Left hindlimb (tissue), 1 donor: ENCODE data around the gene MUC5AC.

Experiments
- DNase-seq: peaks from one replicate; pipeline ENCODE4 v3.0.0-alpha.2; 2018

Gene MUC5AC

DNA sequence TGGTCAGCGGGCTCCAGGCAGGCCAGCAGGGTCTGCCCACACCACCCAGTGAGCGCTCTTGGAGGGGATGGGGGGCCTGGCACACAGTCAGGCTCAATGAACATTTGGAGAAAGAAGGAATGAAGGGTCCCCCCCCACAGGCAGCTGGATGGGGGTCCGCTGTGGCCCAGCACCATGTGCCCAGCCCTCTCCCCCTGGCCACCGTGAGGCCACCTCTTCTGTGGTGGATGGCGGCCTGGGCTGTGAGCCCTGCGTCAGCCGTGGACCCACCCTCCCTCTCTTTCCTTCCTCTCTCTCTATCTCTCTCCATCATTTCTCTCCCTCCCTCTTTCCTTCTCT, 35.1 kb upstream of the MUC5AC start:
- DNase-seq: no peak

DNA sequence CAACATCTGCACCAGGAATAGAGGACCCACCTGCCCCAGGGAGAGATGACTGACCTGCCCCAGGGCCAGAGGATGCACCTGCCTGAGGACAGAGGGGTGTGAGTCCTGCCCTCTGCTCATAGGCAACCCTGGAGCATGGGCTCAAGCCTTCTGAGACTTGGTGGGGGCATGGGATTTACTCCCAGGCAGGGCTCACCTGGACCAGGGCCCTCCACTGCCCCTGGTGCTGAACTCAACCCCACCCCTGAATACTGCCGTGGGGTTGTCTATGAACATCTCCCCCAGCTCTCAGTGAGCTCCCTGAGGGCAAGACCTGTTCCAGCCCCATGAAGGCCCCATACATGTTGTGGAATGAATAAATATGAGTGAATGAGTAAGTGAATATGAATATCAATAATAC, 33.8 kb upstream of the MUC5AC start:
- DNase-seq: no peak

DNA sequence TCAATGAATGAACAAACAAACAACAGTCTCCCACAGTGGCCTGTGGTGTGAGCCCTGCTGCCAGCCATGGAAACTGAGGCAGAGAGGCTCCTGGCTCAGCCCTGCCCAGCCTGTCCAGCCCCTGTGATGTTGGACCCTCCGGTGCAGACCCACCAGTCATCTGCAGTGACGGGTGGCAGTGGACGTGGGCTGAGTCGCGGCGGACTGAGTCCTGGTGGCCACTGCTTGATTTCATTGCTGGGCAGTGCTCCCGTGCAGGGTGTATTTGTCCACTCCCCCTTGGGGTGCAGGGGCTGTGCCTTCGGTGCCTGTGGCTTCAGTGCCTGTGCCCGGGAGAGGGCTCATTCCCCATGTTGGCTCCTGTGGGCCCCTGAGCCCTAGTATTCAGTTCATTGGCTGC, 31.9 kb upstream of the MUC5AC start:
- DNase-seq: no peak

GRCh38 chr11:1126491-1126926, 31.2 kb upstream of the MUC5AC start:
- DNase-seq: no peak

GRCh38 chr11:1126935-1127663, 30.7 kb upstream of the MUC5AC start:
- no peak for DNase-seq

GRCh38 chr11:1127664-1128162, 30.0 kb upstream of the MUC5AC start:
- no peak for DNase-seq

DNA sequence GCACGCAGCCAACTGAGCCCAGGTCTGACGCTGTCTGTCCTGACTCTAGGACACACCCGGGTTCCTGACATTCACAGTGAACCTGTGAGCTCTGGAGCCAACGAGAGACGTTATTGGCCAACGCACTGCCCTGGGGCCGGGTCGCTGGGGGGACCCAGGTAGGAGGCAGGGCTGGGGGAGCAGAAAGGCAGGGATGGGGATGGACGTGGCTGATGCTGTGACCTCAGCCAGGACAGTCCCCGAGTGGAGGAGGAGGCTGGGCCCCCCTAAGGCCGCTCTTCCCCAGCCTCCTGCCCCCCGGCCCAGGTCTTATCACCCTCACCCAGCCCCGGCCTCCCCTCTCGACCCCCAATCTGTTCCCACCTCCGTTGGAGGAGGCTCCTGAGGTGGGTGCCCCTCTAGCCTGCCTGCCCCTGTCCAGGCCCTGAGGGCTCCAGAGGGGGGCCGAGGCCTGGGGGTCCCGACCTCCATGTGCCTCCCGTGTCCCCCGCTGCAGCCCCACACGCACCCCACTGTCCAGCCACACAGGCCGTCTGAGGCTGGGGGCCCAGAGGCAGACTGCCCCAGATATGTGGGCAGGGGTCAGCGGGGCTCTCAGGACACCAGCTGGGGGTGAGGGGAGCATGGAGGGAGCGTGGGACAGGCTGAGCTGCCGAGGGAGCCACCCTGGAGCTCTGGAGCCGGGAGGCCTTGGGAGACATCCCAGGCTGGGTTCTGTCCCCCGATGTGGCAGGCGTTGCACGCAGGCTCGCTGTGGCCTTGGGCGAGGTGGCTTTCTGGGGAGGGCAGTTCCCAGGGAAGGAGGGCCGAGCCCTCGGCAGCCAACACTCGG, 29.2 kb upstream of the MUC5AC start:
- DNase-seq: no peak

DNA sequence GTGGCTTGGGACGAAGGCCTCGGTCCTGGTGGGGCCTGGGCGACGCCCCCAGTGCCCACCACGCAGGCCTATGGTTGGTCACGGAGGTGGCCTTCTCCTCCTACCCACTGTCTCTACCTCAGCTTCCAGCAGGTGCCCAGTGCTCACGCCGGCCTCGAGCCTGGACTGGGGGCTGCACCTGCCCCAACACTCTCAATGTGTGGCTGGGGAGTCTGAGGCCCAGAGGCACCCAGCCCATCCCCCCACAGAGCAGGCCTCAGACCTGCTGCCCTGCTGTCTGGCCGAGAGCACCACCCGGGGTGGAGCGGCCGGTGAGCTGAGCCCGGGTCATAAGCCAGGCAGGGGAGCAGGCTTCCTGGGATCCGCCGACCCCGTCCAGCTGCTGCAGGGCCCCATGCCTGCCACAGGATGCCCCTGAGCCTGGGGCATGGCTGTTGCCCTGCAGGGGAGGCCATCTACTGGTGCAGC, 28.6 kb upstream of the MUC5AC start:
- DNase-seq: no peak

GRCh38 chr11:1129611-1130160, 28.1 kb upstream of the MUC5AC start:
- no peak for DNase-seq

DNA sequence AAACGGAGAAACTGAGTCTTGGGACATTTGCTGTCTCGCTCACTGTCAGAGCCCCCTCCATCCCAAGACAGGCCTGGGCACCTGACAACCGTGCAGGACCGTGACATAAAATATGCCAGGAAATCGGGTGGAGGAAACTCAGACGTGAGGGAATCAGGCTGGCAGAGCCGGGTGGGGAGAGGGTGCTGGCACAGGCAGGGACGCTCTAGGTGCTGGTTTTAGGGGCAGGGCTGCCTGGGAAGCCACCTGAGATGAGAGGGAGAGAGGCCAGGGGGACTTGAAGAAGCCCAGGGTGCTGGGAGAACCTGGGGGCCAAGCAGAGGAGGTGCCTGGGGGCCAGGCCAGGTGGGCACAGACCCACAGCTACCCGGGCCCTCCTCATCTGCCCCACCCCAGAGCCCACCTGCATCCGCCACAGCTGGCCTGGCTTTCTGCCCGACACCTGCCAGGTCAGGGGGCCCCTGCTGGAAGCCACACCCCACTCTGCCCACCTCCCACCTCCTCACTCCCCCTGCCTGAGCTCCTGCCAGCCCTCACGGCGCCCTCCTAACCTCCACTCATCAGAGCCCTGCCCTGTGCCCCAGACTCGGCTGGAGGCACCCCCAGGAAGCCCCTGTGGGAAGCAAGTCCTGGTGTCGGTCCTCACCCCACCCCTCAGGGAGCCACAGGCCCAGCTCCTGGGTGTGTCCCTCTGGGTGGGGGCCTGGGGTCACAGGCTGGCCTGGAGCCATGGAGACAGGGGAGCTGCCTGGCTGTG, 27.3 kb upstream of the MUC5AC start:
- DNase-seq: no peak

GRCh38 chr11:1131033-1131911, 26.5 kb upstream of the MUC5AC start:
- no peak for DNase-seq

- DNase-seq: no peak
Measured at GRCh38 chr11:1134848-1135445, 22.8 kb upstream of the MUC5AC start.

DNA sequence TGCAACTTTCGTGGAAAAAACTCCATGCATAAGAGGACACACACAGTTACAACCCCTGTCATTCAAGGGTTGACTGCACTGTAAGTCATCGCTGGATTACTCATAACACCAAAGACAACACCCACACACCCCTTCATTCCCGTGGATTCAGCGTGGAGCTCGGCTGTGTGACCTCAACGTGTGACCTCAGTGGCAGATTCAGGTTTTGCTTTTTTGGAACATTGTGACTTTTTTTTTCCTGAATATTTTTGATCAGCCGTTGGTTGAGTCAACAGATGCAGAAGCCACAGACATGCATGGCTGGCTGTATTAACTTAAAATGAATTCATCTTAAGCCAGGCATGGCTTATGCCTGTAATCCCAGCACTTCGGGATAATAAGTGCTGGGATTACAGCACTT, 19.7 kb upstream of the MUC5AC start:
- no peak for DNase-seq

- DNase-seq: no peak
Measured at GRCh38 chr11:1139441-1140083, 18.2 kb upstream of the MUC5AC start.

- no peak for DNase-seq
Measured at GRCh38 chr11:1140642-1141490, 16.9 kb upstream of the MUC5AC start.

DNA sequence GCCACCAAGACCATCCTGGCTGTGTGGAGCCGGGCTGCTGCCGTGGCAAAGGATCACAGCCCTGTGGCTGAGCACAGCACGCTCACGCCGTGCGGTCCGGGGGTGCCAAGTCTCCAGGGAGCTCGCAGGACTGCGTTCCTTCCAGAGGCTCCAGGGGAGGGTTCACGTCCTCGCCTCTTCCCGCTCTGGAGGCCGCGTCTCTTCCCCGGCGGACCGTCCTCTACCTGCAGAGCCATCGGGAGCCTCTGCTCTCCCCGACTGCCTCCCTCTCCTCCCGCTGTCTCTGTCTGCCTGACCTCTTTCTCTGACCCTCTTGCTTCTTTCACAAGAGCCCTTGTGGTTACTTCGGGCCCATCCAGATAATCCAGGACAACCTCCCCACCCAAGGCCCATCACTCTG, 11.4 kb upstream of the MUC5AC start:
- no peak for DNase-seq

DNA sequence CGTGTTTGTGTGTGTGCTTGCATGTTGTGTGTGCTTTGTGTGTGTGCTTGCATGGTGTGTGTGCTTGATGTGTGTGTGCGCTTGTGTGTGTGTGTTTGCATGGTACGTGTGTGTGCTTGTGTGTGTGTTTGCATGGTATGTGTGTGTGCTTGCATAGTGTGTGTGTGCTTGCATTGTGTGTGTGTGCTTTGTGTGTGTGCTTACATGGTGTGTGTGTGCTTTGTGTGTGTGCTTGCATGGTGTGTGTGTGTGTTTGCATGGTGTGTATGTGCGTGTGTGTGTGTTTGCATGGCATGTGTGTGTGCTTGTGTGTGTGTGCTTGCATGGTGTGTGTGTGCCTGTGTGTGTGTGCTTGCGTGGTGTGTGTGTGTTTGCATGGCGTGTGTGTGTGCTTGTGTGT, 10.0 kb upstream of the MUC5AC start:
- DNase-seq: no peak

DNA sequence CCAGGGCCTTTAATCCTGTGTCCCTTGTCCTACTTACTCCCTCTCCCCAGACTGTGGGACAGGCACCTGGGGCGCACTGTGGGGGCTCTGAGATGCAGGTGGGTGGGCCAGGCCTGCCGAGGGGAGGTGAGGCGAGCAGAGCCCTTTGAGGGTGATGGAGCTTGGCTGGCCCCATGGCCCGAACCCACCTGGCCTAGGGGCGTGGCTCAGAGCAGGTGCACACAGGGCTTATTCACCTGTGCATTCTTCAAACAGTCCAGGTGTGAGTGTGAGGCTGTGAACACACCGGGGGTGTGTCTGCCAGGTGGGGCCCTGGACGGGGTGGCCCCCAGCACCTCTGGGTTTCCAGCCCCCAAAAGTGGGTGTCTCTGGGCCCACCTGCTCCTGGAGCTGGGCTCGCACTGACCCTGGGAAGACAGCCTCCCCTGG, 9.0 kb upstream of the MUC5AC start:
- no peak for DNase-seq

DNA sequence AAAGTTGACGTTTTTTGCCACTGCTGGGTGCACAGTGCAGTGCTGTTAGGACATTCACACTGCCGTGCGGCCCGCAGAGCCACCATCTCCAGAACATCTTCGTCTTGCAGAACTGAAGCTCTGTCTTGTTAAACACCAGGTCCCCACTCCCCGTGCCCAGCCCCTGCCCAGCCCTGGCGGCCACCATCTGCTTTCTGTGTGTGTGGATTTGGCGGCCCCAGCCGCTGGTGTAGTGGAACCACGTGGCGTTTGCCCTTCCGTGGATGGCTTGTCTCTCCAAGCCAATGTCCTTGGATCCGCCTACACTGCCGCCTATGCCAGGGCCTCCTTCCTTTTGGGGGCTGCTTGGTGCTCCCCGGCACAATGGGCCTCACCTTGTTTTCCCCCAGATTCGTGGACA, 8.2 kb upstream of the MUC5AC start:
- DNase-seq: no peak

GRCh38 chr11:1150116-1150515, 7.6 kb upstream of the MUC5AC start:
- no peak for DNase-seq
